HG03060 (cell line): Measurements from ENCODE around the gene PLA2G2A.
"Not testable (repeated sequence)": the region's sequence is repeated elsewhere in the genome, so short reads cannot be mapped to it uniquely, and the experiment has no call there.

Source experiments
- ATAC-seq: cut with Tn5 transposase; IDR thresholded peaks from one replicate; pipeline ENCODE4 v1.9.1; 2021; ENCODE audit warnings: low read depth, moderate number of reproducible peaks; ENCODE audit not compliant: unreplicated experiment

PLA2G2A gene

GRCh38 chr1:19979494-19979977, at the start of gene PLA2G2A:
Gene PLA2G2A (minus strand): TSS chr1:19979618. CDS start chr1:19978773, 845 bp downstream.
- ATAC-seq, result no peak

GRCh38 chr1:20028726-20029125, 49.3 kb upstream of the PLA2G2A start:
- no peak for ATAC-seq

- no peak for ATAC-seq
Measured at GRCh38 chr1:20028125-20028524, 48.7 kb upstream of the PLA2G2A start.

- no peak for ATAC-seq
Measured at GRCh38 chr1:20017741-20018140, 38.3 kb upstream of the PLA2G2A start.

- no peak for ATAC-seq
Measured at GRCh38 chr1:20014153-20014552, 34.7 kb upstream of the PLA2G2A start.

- ATAC-seq, result no peak
Measured at GRCh38 chr1:20010016-20010415, 30.6 kb upstream of the PLA2G2A start.

GRCh38 chr1:20009212-20009611, 29.8 kb upstream of the PLA2G2A start:
- ATAC-seq, result no peak

GRCh38 chr1:20008391-20008841, 29.0 kb upstream of the PLA2G2A start:
- no peak for ATAC-seq

GRCh38 chr1:19998823-19999222, 19.4 kb upstream of the PLA2G2A start:
- ATAC-seq, result not testable (repeated sequence)

GRCh38 chr1:19990689-19991088, 11.3 kb upstream of the PLA2G2A start:
- no peak for ATAC-seq

- not testable (repeated sequence) for ATAC-seq
Measured at GRCh38 chr1:19990182-19990582, 10.8 kb upstream of the PLA2G2A start.

- ATAC-seq, result no peak
Measured at GRCh38 chr1:19988267-19989006, 9.0 kb upstream of the PLA2G2A start.

- ATAC-seq, result no peak
Measured at GRCh38 chr1:19987719-19988118, 8.3 kb upstream of the PLA2G2A start.

- not testable (repeated sequence) for ATAC-seq
Measured at GRCh38 chr1:19984409-19985016, 5.1 kb upstream of the PLA2G2A start.

- ATAC-seq, result no peak
Measured at GRCh38 chr1:19981507-19982312, 2.3 kb upstream of the PLA2G2A start.

GRCh38 chr1:19981170-19981506, 1.7 kb upstream of the PLA2G2A start:
- no peak for ATAC-seq

- no peak for ATAC-seq
Measured at GRCh38 chr1:19980314-19980713, 896 bp upstream of the PLA2G2A start.

GRCh38 chr1:19978143-19978542, 1.3 kb downstream of the PLA2G2A start:
- ATAC-seq, result no peak

- ATAC-seq, result no peak
Measured at GRCh38 chr1:19976317-19977003, 3.0 kb downstream of the PLA2G2A start.

GRCh38 chr1:19975423-19976193, 3.8 kb downstream of the PLA2G2A start:
- ATAC-seq, result no peak
